ENCODE measurements around the gene SIX4. TPM values are rescaled to one million over a fixed set of nuclear protein-coding genes. Genes with fewer than 3 reads are reported as not detected.

Gene SIX4
- total RNA-seq, 2 experiments from 2014 or later = not detected

- Histone ChIP-seq H3K27ac (ENCODE audit: low read depth in 1 of 2, low read length in 2 of 2) (no peak overlapping the region), H3K4me1 (ENCODE audit: insufficient read depth, low read length) (no peaks in the 10 kb centered on the region), H3K27me3 (ENCODE audit: control insufficient read depth in 1 of 2, insufficient read depth in 2 of 2, low read length in 2 of 2) (peaks cover 3 to 5% of the 10 kb centered on the region in 2 experiments), H3K4me3 (ENCODE audit: low read length) (no peak overlapping the region), H3K36me3 (ENCODE audit: insufficient read depth, low read length) (no peaks in the 10 kb centered on the region), H3K9me3 (ENCODE audit: control insufficient read depth in 1 of 2, insufficient read depth in 1 of 2, low read length in 2 of 2) (no peaks in the 10 kb centered on the region)
- Mint-ChIP-seq H3K4me1 (ENCODE audit: low read depth) (no peaks in the 10 kb centered on the region), H3K4me3 (no peak overlapping the region), H3K27ac (no peak overlapping the region), H3K9me3 (no peaks in the 10 kb centered on the region), H3K36me3 (ENCODE audit: low read depth) (no peaks in the 10 kb centered on the region), H3K27me3 (peaks cover 63% of the 10 kb centered on the region)
- ChIA-PET CTCF (no interaction called here), POLR2A (no interaction called here)
- ATAC-seq (ENCODE audit: poor library complexity) (no peak), DNase-seq (no peak)
- intact Hi-C loops (cut with DNase I, micrococcal nuclease) = no loop called here
- TF ChIP-seq CTCF (IDR thresholded peaks at IDR 0.05) = no peak
These were observed 13.7 kb downstream of the SIX4 start for GRCh38 chr14:60710494-60710893.

- CTCF ChIA-PET = no interaction called here
These were observed 16.3 kb downstream of the SIX4 start for GRCh38 chr14:60707858-60708257.

GRCh38 chr14:60705100-60705499 is 19.1 kb downstream of the SIX4 start:
- peaks cover 11 to 22% of the 10 kb centered on the region in 2 experiments for H3K9me3 ChIP-seq (ENCODE audit: control insufficient read depth in 1 of 2, insufficient read depth in 1 of 2, low read length in 2 of 2)
- intact Hi-C loops (cut with DNase I, micrococcal nuclease) = no loop called here
- H3K27ac ChIP-seq (ENCODE audit: low read depth in 1 of 2, low read length in 2 of 2) = no peak overlapping the region
- H3K4me3 ChIP-seq (ENCODE audit: low read length) = no peak overlapping the region
- DNase-seq (no peak), ATAC-seq (ENCODE audit: poor library complexity) (no peak)
- H3K27ac Mint-ChIP-seq = no peak overlapping the region
- H3K36me3 Mint-ChIP-seq (ENCODE audit: low read depth) = no peaks in the 10 kb centered on the region
- no peaks in the 10 kb centered on the region for H3K4me1 ChIP-seq (ENCODE audit: insufficient read depth, low read length)
- TF ChIP-seq CTCF (IDR thresholded peaks at IDR 0.05) = no peak
- CTCF ChIA-PET = interaction anchor here (0.7 to 1.1 kb wide), 3 partner anchors 10 to 582 kb away, joined by 3 to 4 read pairs (median 3); no protein-coding TSS in a partner anchor
- POLR2A ChIA-PET = no interaction called here
- H3K36me3 ChIP-seq (ENCODE audit: insufficient read depth, low read length) = no peaks in the 10 kb centered on the region
- H3K4me1 Mint-ChIP-seq (ENCODE audit: low read depth) = no peaks in the 10 kb centered on the region
- H3K27me3 Mint-ChIP-seq = peaks cover 42% of the 10 kb centered on the region
- H3K9me3 Mint-ChIP-seq = peaks cover 6% of the 10 kb centered on the region
- H3K4me3 Mint-ChIP-seq = no peak overlapping the region
- no peaks in the 10 kb centered on the region for H3K27me3 ChIP-seq (ENCODE audit: control insufficient read depth in 1 of 2, insufficient read depth in 2 of 2, low read length in 2 of 2)

More at GRCh38 chr14:60707858-60708257, 16.3 kb downstream of the SIX4 start:
- intact Hi-C loops (cut with DNase I, micrococcal nuclease) = no loop called here
- ATAC-seq (ENCODE audit: poor library complexity) = no peak
- Histone ChIP-seq H3K9me3 (ENCODE audit: control insufficient read depth in 1 of 2, insufficient read depth in 1 of 2, low read length in 2 of 2) (no peaks in the 10 kb centered on the region), H3K27ac (ENCODE audit: low read depth in 1 of 2, low read length in 2 of 2) (no peak overlapping the region), H3K4me1 (ENCODE audit: insufficient read depth, low read length) (no peaks in the 10 kb centered on the region), H3K27me3 (ENCODE audit: control insufficient read depth in 1 of 2, insufficient read depth in 2 of 2, low read length in 2 of 2) (peaks cover 0 to 5% of the 10 kb centered on the region in 2 experiments), H3K36me3 (ENCODE audit: insufficient read depth, low read length) (no peaks in the 10 kb centered on the region), H3K4me3 (ENCODE audit: low read length) (no peak overlapping the region)
- no peak for DNase-seq
- Mint-ChIP-seq H3K36me3 (ENCODE audit: low read depth) (no peaks in the 10 kb centered on the region), H3K9me3 (no peaks in the 10 kb centered on the region), H3K27me3 (peaks cover 55% of the 10 kb centered on the region), H3K4me3 (no peak overlapping the region), H3K27ac (no peak overlapping the region), H3K4me1 (ENCODE audit: low read depth) (no peaks in the 10 kb centered on the region)
- POLR2A ChIA-PET = no interaction called here
- no peak for TF ChIP-seq CTCF (IDR thresholded peaks at IDR 0.05)

Measured in CD4-positive, alpha-beta T cell (primary cell).